Dendritic cell treated with granulocyte-macrophage colony-stimulating factor and Interleukin-4, amounts not matched to agents 40 ng/mL and 50 ng/mL, for 4 days (primary cell): ENCODE results near the gene ST14.
"Not testable (repeated sequence)": the region's sequence is repeated elsewhere in the genome, so short reads cannot be mapped to it uniquely, and the experiment has no call there.

ENCODE experiments used
- H3K27ac Mint-ChIP-seq: one replicate; pipeline ENCODE4 v1.8.0; 2022; ENCODE audit warnings: mild to moderate bottlenecking, mixed read lengths
- H3K27me3 Mint-ChIP-seq: one replicate; pipeline ENCODE4 v1.8.0; 2022; ENCODE audit warnings: mild to moderate bottlenecking, mixed read lengths
- H3K36me3 Mint-ChIP-seq: one replicate; pipeline ENCODE4 v1.8.0; 2022; ENCODE audit warnings: low read depth, mixed read lengths
- H3K4me1 Mint-ChIP-seq: one replicate; pipeline ENCODE4 v1.8.0; 2022; ENCODE audit warnings: low read depth, mixed read lengths
- H3K4me3 Mint-ChIP-seq: one replicate; pipeline ENCODE4 v1.8.0; 2022; ENCODE audit warnings: mild to moderate bottlenecking, moderate library complexity, mixed read lengths
- H3K9me3 Mint-ChIP-seq: one replicate; pipeline ENCODE4 v1.8.0; 2022; ENCODE audit warnings: mixed read lengths
- intact Hi-C: fragments of 100-400 bp; cut with micrococcal nuclease; formaldehyde crosslinking; loops from one replicate; pipeline ENCODE4 v1.15.0; 2022

Gene ST14

GRCh38 chr11:130244848-130245247 lies 85.3 kb downstream of the ST14 start:
- no peak overlapping the region for H3K4me3 Mint-ChIP-seq
- no peaks in the 10 kb centered on the region for H3K9me3 Mint-ChIP-seq
- no peaks in the 10 kb centered on the region for H3K27me3 Mint-ChIP-seq
- intact Hi-C loops, result no loop called here
- peaks cover 5% of the 10 kb centered on the region for H3K4me1 Mint-ChIP-seq
- H3K27ac Mint-ChIP-seq, result no peak overlapping the region
- peaks cover 23% of the 10 kb centered on the region for H3K36me3 Mint-ChIP-seq

GRCh38 chr11:130245375-130245774 lies 85.8 kb downstream of the ST14 start:
- H3K4me3 Mint-ChIP-seq, intact Hi-C loops, H3K4me1 Mint-ChIP-seq, H3K9me3 Mint-ChIP-seq, H3K27ac Mint-ChIP-seq, H3K27me3 Mint-ChIP-seq: not testable (repeated sequence)
- peaks cover 25% of the 10 kb centered on the region for H3K36me3 Mint-ChIP-seq

DNA sequence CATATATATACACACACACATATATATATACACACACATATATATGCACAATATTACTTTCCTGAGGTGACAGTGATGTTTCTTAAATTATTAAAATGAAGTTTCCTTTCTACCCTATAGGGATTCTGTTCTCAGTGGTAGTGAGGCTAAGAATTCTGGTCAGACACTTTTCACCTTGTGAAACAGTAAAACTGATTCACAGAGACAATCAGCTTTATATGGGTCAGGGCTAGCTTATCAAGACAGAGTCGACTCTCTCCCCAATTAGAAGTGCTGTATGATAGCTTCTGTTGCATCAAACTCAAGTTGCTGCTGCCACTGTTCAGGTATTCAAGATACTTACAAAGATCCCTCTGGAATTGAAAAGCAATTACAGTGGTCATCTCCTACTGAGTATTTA lies 86.7 kb downstream of the ST14 start:
- H3K36me3 Mint-ChIP-seq, result peaks cover 31% of the 10 kb centered on the region
- no peak overlapping the region for H3K4me3 Mint-ChIP-seq
- no peaks in the 10 kb centered on the region for H3K27me3 Mint-ChIP-seq
- no peak overlapping the region for H3K27ac Mint-ChIP-seq
- H3K9me3 Mint-ChIP-seq, result no peaks in the 10 kb centered on the region
- intact Hi-C loops, result no loop called here
- H3K4me1 Mint-ChIP-seq, result peaks cover 5% of the 10 kb centered on the region

GRCh38 chr11:130246738-130247137 lies 87.2 kb downstream of the ST14 start:
- intact Hi-C loops, result no loop called here
- H3K27me3 Mint-ChIP-seq, result no peaks in the 10 kb centered on the region
- H3K4me3 Mint-ChIP-seq, result no peak overlapping the region
- peaks cover 33% of the 10 kb centered on the region for H3K36me3 Mint-ChIP-seq
- no peak overlapping the region for H3K27ac Mint-ChIP-seq
- H3K9me3 Mint-ChIP-seq, result peaks cover 3% of the 10 kb centered on the region
- peaks cover 5% of the 10 kb centered on the region for H3K4me1 Mint-ChIP-seq

- no peak overlapping the region for H3K27ac Mint-ChIP-seq
- no peaks in the 10 kb centered on the region for H3K27me3 Mint-ChIP-seq
- peaks cover 39% of the 10 kb centered on the region for H3K36me3 Mint-ChIP-seq
- intact Hi-C loops, result no loop called here
- H3K4me1 Mint-ChIP-seq, result peaks cover 5% of the 10 kb centered on the region
- H3K4me3 Mint-ChIP-seq, result no peak overlapping the region
- H3K9me3 Mint-ChIP-seq, result peaks cover 9% of the 10 kb centered on the region
Observed at GRCh38 chr11:130247319-130247718, 87.7 kb downstream of the ST14 start.

DNA sequence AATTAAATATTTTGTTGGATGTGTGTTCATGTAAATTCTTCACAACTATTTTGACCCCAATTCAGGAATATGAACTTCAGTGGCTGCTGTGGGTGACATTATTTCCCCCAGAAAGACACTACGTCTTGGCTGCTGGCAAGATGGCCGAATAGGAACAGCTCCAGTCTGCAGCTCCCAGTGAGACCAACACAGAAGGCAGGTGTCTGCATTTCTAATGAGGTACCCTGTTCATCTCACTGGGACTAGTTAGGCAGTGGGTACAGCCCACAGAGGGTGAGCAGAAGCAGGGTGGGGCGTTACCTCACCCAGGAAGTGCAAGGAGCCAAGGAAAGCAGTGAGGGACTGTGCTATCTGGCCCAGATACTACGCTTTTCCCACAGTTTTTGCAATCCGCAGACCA lies 89.8 kb downstream of the ST14 start:
- H3K9me3 Mint-ChIP-seq, result peaks cover 13% of the 10 kb centered on the region
- H3K4me1 Mint-ChIP-seq, result peaks cover 11% of the 10 kb centered on the region
- H3K27me3 Mint-ChIP-seq, result no peaks in the 10 kb centered on the region
- peaks cover 34% of the 10 kb centered on the region for H3K36me3 Mint-ChIP-seq
- intact Hi-C loops, result no loop called here
- H3K4me3 Mint-ChIP-seq, result no peak overlapping the region
- H3K27ac Mint-ChIP-seq, result no peak overlapping the region

- peaks cover 31% of the 10 kb centered on the region for H3K36me3 Mint-ChIP-seq
- H3K27ac Mint-ChIP-seq, H3K4me1 Mint-ChIP-seq, H3K27me3 Mint-ChIP-seq, H3K4me3 Mint-ChIP-seq, intact Hi-C loops: not testable (repeated sequence)
- H3K9me3 Mint-ChIP-seq, result peaks cover 13% of the 10 kb centered on the region
Observed at GRCh38 chr11:130249929-130250328, 90.3 kb downstream of the ST14 start.

- H3K9me3 Mint-ChIP-seq, result peaks cover 13% of the 10 kb centered on the region
- H3K27ac Mint-ChIP-seq, H3K27me3 Mint-ChIP-seq, H3K4me3 Mint-ChIP-seq, intact Hi-C loops: not testable (repeated sequence)
- H3K36me3 Mint-ChIP-seq, result peaks cover 42% of the 10 kb centered on the region
- H3K4me1 Mint-ChIP-seq, result peaks cover 12% of the 10 kb centered on the region
Observed at GRCh38 chr11:130251763-130252162, 92.2 kb downstream of the ST14 start.
